ENCODE measurements around the gene SLCO3A1.

The SLCO3A1 gene

GRCh38 chr15:92076541-92076940 lies 223.0 kb downstream of the SLCO3A1 start:
- no peak for DNase-seq

GRCh38 chr15:92077353-92078085 lies 224.0 kb downstream of the SLCO3A1 start:
- peak; percentile 43 to 68 for DNase-seq

- no peak for DNase-seq
Measured at GRCh38 chr15:92078270-92078669, 224.8 kb downstream of the SLCO3A1 start.

GRCh38 chr15:92079047-92079446 lies 225.5 kb downstream of the SLCO3A1 start:
- no peak for DNase-seq

- DNase-seq: no peak
Measured at GRCh38 chr15:92079647-92080255, 226.2 kb downstream of the SLCO3A1 start.

GRCh38 chr15:92082006-92082843 lies 228.7 kb downstream of the SLCO3A1 start:
- DNase-seq: peak; percentile 40 to 59

GRCh38 chr15:92083190-92083589 lies 229.7 kb downstream of the SLCO3A1 start:
- DNase-seq: no peak

GRCh38 chr15:92087211-92087610 lies 233.7 kb downstream of the SLCO3A1 start:
- no peak for DNase-seq

GRCh38 chr15:92091155-92091734 lies 237.7 kb downstream of the SLCO3A1 start:
- no peak for DNase-seq

GRCh38 chr15:92092289-92093105 lies 239.0 kb downstream of the SLCO3A1 start:
- DNase-seq: no peak

GRCh38 chr15:92095693-92096092 lies 242.2 kb downstream of the SLCO3A1 start:
- DNase-seq: peak in 1 of 2 donors; percentile 69

- DNase-seq: peak; percentile 24 to 69
Measured at GRCh38 chr15:92097474-92098178, 244.1 kb downstream of the SLCO3A1 start.

- no peak for DNase-seq
Measured at GRCh38 chr15:92098869-92099268, 245.4 kb downstream of the SLCO3A1 start.

GRCh38 chr15:92100301-92100700 lies 246.8 kb downstream of the SLCO3A1 start:
- DNase-seq: no peak

GRCh38 chr15:92100751-92101150 lies 247.2 kb downstream of the SLCO3A1 start:
- no peak for DNase-seq

GRCh38 chr15:92101708-92102394 lies 248.3 kb downstream of the SLCO3A1 start:
- no peak for DNase-seq

GRCh38 chr15:92102395-92102755 lies 248.9 kb downstream of the SLCO3A1 start:
- no peak for DNase-seq

GRCh38 chr15:92104072-92104471 lies 250.6 kb downstream of the SLCO3A1 start:
- DNase-seq: no peak

GRCh38 chr15:92105611-92106010 lies 252.1 kb downstream of the SLCO3A1 start:
- no peak for DNase-seq

- no peak for DNase-seq
Measured at GRCh38 chr15:92107510-92107909, 254.0 kb downstream of the SLCO3A1 start.

- no peak for DNase-seq
Measured at GRCh38 chr15:92109191-92109873, 255.8 kb downstream of the SLCO3A1 start.

Measured in CD4-positive, alpha-beta T cell treated with Interferon alpha-2 for 1 hour (primary cell).